ENCODE data around the gene ABLIM3.

DNA sequence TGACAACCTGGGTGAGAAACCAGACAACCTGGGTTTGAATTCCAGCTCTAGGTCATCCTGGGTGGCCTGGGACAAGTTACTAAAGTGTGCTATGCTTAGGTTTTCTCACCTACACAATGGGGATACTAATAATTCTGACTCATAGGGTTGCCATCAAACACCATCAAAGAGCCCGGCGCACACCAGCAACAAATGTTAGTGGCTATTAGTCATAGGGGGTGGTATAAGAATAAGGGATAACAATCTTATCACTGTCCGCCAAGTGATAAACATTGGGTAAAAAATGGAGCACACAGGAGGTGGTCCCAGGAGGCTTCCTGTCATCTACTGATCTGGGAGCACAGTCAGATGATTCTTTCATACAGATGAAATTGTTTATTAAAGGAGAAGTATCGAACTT is 68.9 kb downstream of the ABLIM3 start:
- TF ChIP-seq CTCF (IDR thresholded peaks at IDR 0.05; ENCODE audit: poor library complexity) = no peak
- TF ChIP-seq EZH2 (IDR thresholded peaks at IDR 0.05; ENCODE audit: borderline replicate concordance) = no peak

Measured in hepatocyte (in vitro differentiated cells).